GM23248 (cell line): ENCODE results near the gene ERBB3.

ENCODE experiments used
- EZH2 ChIP-seq: fragments of 200-600 bp; sonication (generic); IDR thresholded peaks from 2 replicates; pipeline ENCODE4 v1.6.1; 2018; ENCODE audit warnings: antibody characterized with exemption, mild to moderate bottlenecking; ENCODE audit not compliant: insufficient read depth, poor library complexity, severe bottlenecking
- EZH2phosphoT487 ChIP-seq: fragments of 200-600 bp; sonication (generic); IDR thresholded peaks from 2 replicates; pipeline ENCODE4 v1.6.1; 2018; ENCODE audit warnings: antibody characterized with exemption, moderate library complexity, mild to moderate bottlenecking, low read depth; ENCODE audit not compliant: insufficient read depth

DNA sequence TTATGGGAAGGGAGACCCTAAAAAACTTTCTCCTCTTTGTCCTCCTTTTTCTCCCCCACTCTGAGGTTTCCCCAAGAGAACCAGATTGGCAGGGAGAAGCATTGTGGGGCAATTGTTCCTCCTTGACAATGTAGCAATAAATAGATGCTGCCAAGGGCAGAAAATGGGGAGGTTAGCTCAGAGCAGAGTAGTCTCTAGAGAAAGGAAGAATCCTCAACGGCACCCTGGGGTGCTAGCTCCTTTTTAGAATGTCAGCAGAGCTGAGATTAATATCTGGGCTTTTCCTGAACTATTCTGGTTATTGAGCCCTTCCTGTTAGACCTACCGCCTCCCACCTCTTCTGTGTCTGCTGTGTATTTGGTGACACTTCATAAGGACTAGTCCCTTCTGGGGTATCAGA is 42.8 kb upstream of the ERBB3 start:
- TF ChIP-seq EZH2 (no peak), EZH2phosphoT487 (no peak)
